PC-3 (cell line): Measurements from ENCODE around the gene VWA8. TPM values are rescaled to one million over a fixed set of nuclear protein-coding genes. Genes with fewer than 3 reads are reported as not detected.
A peak's percentile ranks its signal among the peaks of the same experiment; 100 is the strongest.

Experiments
- ATAC-seq: fragments of 200-7000 bp; cut with Tn5 transposase; 2 replicates; pipeline ENCODE4 v1.9.1; 2020; ENCODE audit warnings: mild to moderate bottlenecking, moderate library complexity
- BruUV-seq: library from RNA; stranded (reverse); fragments of 400-500 nt; replicated peaks from 2 replicates; lab custom pipeline; 2021; lab: Mats Ljungman, UMichigan
- CTCF ChIA-PET: fragments of 300-600 bp; sonication (Branson Sonifier 250); formaldehyde crosslinking; loops from one replicate; lab custom pipeline; 2022; ENCODE audit warnings: antibody characterized with exemption; lab: Charles Lee
- POLR2A ChIA-PET: fragments of 300-600 bp; sonication (Branson Sonifier 250); formaldehyde crosslinking; loops from one replicate; lab custom pipeline; 2022; ENCODE audit warnings: antibody characterized with exemption; ENCODE audit not compliant: unreplicated experiment; lab: Charles Lee
- DNase-seq: peaks from one replicate; pipeline ENCODE4 v3.0.0-alpha.2; 2015
- H2AFZ ChIP-seq: fragments of 300-600 bp; sonication (generic); 2 replicates; pipeline ENCODE4 v1.6.0; 2016; ENCODE audit warnings: antibody characterized with exemption, low read length
- H3F3A ChIP-seq: fragments of 300-600 bp; sonication (generic); one replicate; pipeline ENCODE4 v1.6.0; 2017; ENCODE audit warnings: antibody characterized with exemption, low read length, control low read depth, mild to moderate bottlenecking; ENCODE audit not compliant: unreplicated experiment
- H3K27ac ChIP-seq: fragments of 300-600 bp; sonication (generic); 2 replicates; pipeline ENCODE4 v1.5.1; 2016; ENCODE audit warnings: mild to moderate bottlenecking, low read length
- H3K27me3 ChIP-seq: fragments of 300-600 bp; sonication (generic); 2 replicates; pipeline ENCODE4 v1.6.1; 2016; ENCODE audit warnings: low read length, mixed read lengths
- H3K36me3 ChIP-seq: fragments of 300-600 bp; sonication (generic); 2 replicates; pipeline ENCODE4 v1.6.1; 2016; ENCODE audit warnings: low read depth, mixed run types, low read length, mixed read lengths
- H3K4me1 ChIP-seq: fragments of 300-600 bp; sonication (generic); 2 replicates; pipeline ENCODE4 v1.5.1; 2016; ENCODE audit warnings: low read length; ENCODE audit not compliant: insufficient read depth
- H3K4me2 ChIP-seq: fragments of 300-600 bp; sonication (generic); 2 replicates; pipeline ENCODE4 v1.6.0; 2016; ENCODE audit warnings: low read length
- H3K4me3 ChIP-seq: fragments of 300-600 bp; sonication (generic); 2 replicates; pipeline ENCODE4 v1.5.1; 2016; ENCODE audit warnings: mild to moderate bottlenecking, low read length, mixed read lengths
- H3K79me2 ChIP-seq: fragments of 300-600 bp; sonication (generic); 2 replicates; pipeline ENCODE4 v1.6.1; 2017; ENCODE audit warnings: low read length, mixed read lengths
- H3K9ac ChIP-seq: fragments of 300-600 bp; sonication (generic); 2 replicates; pipeline ENCODE4 v1.6.0; 2016; ENCODE audit warnings: mild to moderate bottlenecking, low read length
- H3K9me2 ChIP-seq: fragments of 300-600 bp; sonication (generic); replicated peaks from 2 replicates; pipeline ENCODE4 v1.6.1; 2016; ENCODE audit warnings: mixed run types, low read length, mixed read lengths
- H3K9me3 ChIP-seq: fragments of 300-600 bp; sonication (generic); 2 replicates; pipeline ENCODE4 v1.6.1; 2016; ENCODE audit warnings: low read length, mixed read lengths
- H4K20me1 ChIP-seq: fragments of 300-600 bp; sonication (generic); 2 replicates; pipeline ENCODE4 v1.6.1; 2016; ENCODE audit warnings: low read length, mixed read lengths
- EZH2 ChIP-seq: fragments of 300-600 bp; sonication (generic); IDR thresholded peaks from one replicate; pipeline ENCODE4 v1.6.1; 2017; ENCODE audit warnings: antibody characterized with exemption, mild to moderate bottlenecking, low read length; ENCODE audit not compliant: unreplicated experiment
- EZH2phosphoT487 ChIP-seq: fragments of 300-600 bp; sonication (generic); IDR thresholded peaks from 2 replicates; pipeline ENCODE4 v1.6.1; 2018; ENCODE audit warnings: mild to moderate bottlenecking, antibody characterized with exemption, low read length, borderline replicate concordance
- intact Hi-C: fragments of 100-400 bp; cut with micrococcal nuclease; formaldehyde crosslinking; loops from 2 replicates; pipeline ENCODE4 v1.9.0; 2023
- total RNA-seq: library from RNA; depleted of rRNA; stranded (reverse); fragments of >200 nt; gene quantifications from 2 replicates; pipeline ENCODE4 v1.2.3, GENCODE V29; 2014
- TF ChIP-seq, protein P1 (sequence below): fragments of 300-600 bp; sonication (generic); conservative IDR thresholded peaks from 2 replicates; pipeline ENCODE4 v1.5.1; 2017; ENCODE audit warnings: antibody characterized with exemption, low read depth, mild to moderate bottlenecking, low read length

The VWA8 gene
- total RNA-seq, 1 experiment from 2014 or later, result 10.0 TPM

DNA sequence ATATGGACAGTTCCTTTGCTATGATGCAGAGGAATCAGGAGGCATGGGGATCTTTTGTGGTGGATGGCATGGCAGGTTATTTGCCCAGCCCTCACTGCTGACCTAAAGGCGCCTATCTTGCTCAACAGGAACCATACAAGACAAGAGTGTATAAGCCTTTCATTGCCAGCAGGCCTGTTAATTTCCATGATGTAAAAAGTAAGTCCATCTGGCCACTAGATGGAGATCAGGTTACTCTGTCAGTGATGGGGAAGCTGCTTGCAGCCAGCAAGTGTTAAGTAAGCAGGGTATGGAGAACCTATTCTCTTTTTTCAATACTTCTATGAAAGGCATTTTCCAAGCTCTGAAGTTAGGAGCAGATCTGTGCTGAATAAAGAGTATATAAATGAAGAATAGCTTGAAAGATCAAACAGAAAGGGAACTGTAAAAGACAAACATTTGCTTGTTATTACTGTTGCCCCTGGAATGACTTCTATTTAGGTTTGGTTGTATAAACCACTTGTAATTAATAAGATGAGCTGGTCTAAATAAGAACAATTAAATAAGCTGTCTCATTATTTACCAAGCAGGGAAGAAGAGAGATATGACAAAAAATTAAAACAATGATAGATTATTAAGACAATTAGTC lies 292.7 kb downstream of the VWA8 start:
- Histone ChIP-seq H3K27me3 (no peaks in the 10 kb centered on the region), H3K79me2 (no peaks in the 10 kb centered on the region), H3K4me1 (peaks cover 24% of the 10 kb centered on the region), H3K9me2 (no peaks in the 10 kb centered on the region), H3K4me3 (no peak overlapping the region), H3K9me3 (no peaks in the 10 kb centered on the region), H3F3A (no peaks in the 10 kb centered on the region), H3K27ac (no peak overlapping the region), H3K36me3 (no peaks in the 10 kb centered on the region; the same call in 1 of the 2 replicates), H2AFZ (no peak overlapping the region), H3K4me2 (no peak overlapping the region), H3K9ac (no peak overlapping the region), H4K20me1 (no peaks in the 10 kb centered on the region)
- DNase-seq (peak; percentile 84), ATAC-seq (peak; percentile 80)
- intact Hi-C loops, result loop anchor here (1.0 to 10.0 kb wide), 6 partner anchors 157 to 548 kb away; no protein-coding TSS in a partner anchor
- ChIA-PET CTCF (interaction anchor here (0.6 to 1.4 kb wide), 5 partner anchors 202 to 544 kb away, joined by 3 to 6 read pairs (median 3); no protein-coding TSS in a partner anchor), POLR2A (no interaction called here)
- no TSS peak for BruUV-seq
- TF ChIP-seq, protein P1, sequence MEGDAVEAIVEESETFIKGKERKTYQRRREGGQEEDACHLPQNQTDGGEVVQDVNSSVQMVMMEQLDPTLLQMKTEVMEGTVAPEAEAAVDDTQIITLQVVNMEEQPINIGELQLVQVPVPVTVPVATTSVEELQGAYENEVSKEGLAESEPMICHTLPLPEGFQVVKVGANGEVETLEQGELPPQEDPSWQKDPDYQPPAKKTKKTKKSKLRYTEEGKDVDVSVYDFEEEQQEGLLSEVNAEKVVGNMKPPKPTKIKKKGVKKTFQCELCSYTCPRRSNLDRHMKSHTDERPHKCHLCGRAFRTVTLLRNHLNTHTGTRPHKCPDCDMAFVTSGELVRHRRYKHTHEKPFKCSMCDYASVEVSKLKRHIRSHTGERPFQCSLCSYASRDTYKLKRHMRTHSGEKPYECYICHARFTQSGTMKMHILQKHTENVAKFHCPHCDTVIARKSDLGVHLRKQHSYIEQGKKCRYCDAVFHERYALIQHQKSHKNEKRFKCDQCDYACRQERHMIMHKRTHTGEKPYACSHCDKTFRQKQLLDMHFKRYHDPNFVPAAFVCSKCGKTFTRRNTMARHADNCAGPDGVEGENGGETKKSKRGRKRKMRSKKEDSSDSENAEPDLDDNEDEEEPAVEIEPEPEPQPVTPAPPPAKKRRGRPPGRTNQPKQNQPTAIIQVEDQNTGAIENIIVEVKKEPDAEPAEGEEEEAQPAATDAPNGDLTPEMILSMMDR, result peak; percentile 81
- no peak for TF ChIP-seq EZH2phosphoT487

DNA sequence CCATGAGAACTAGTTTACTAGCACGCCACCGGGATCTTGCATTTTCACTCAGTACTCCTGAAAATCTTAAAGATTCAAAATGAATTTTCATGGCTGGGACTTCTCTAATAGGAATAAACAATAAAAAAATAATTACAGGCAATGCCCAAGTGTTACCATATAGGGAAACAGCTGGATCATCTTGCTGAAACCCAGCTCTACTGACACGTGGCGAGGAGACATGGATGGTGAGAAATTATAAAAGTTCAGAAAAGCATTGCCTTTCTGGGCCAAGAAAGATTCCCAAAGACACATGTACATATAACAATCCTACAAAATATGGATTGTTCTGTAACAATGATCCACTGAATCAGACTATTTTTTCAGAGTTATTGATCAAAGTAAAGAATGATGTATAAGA lies 294.3 kb downstream of the VWA8 start:
- no peaks in the 10 kb centered on the region for H3K9me2 ChIP-seq
- DNase-seq (no peak), ATAC-seq (no peak)
- no peak overlapping the region for H3K4me2 ChIP-seq
- H3K4me1 ChIP-seq, result peaks cover 20% of the 10 kb centered on the region
- no peaks in the 10 kb centered on the region for H3K9me3 ChIP-seq
- intact Hi-C loops, result loop anchor here (5.0 to 10.0 kb wide), 4 partner anchors 158 to 376 kb away; no protein-coding TSS in a partner anchor
- H3K27ac ChIP-seq, result no peak overlapping the region
- H3K9ac ChIP-seq, result no peak overlapping the region
- H3K27me3 ChIP-seq, result no peaks in the 10 kb centered on the region
- no TSS peak for BruUV-seq
- H2AFZ ChIP-seq, result no peak overlapping the region
- H3K79me2 ChIP-seq, result no peaks in the 10 kb centered on the region
- TF ChIP-seq, protein P1, result no peak
- no peak for TF ChIP-seq EZH2
- TF ChIP-seq EZH2phosphoT487, result no peak
- ChIA-PET CTCF (no interaction called here), POLR2A (no interaction called here)
- no peak overlapping the region for H3K4me3 ChIP-seq
- no peaks in the 10 kb centered on the region for H4K20me1 ChIP-seq
- H3F3A ChIP-seq, result no peaks in the 10 kb centered on the region
- no peaks in the 10 kb centered on the region; the same call in 1 of the 2 replicates for H3K36me3 ChIP-seq

DNA sequence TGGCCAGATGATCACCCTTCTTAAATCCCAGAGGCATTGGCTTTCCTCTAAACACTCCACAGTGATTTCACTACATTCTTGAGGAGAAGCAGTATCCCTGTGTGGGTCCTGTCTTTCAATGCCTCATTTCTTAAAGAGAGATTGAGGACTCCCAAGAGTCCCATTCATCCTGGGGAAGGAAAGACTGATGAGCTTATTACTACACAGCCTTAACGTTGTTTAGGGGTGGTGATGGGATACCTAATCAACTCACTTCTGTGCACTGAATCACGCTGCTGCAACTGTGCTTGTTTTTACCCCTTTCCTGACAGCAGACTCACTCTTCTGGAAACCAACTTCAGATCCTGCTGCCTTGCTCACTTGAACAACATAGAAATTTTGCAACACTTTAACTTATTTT lies 300.5 kb downstream of the VWA8 start:
- ChIA-PET CTCF (no interaction called here), POLR2A (no interaction called here)
- no peak for DNase-seq
- Histone ChIP-seq H3K79me2 (no peaks in the 10 kb centered on the region), H2AFZ (no peak overlapping the region), H3K36me3 (no peaks in the 10 kb centered on the region), H3K9me3 (no peaks in the 10 kb centered on the region), H3K9me2 (no peaks in the 10 kb centered on the region), H3F3A (no peaks in the 10 kb centered on the region), H3K27me3 (no peaks in the 10 kb centered on the region), H3K9ac (no peak overlapping the region), H3K4me2 (no peak overlapping the region), H4K20me1 (no peaks in the 10 kb centered on the region), H3K4me3 (no peak overlapping the region), H3K4me1 (no peaks in the 10 kb centered on the region), H3K27ac (no peak overlapping the region)
- TF ChIP-seq, protein P1, result no peak
- TF ChIP-seq EZH2phosphoT487 (no peak), EZH2 (no peak)
- intact Hi-C loops, result loop anchor here (10.0 kb wide), 2 partner anchors 164 to 244 kb away; no protein-coding TSS in a partner anchor
- ATAC-seq, result no peak
- no TSS peak for BruUV-seq
